Measurements from ENCODE around the gene PHLDA2.

DNA sequence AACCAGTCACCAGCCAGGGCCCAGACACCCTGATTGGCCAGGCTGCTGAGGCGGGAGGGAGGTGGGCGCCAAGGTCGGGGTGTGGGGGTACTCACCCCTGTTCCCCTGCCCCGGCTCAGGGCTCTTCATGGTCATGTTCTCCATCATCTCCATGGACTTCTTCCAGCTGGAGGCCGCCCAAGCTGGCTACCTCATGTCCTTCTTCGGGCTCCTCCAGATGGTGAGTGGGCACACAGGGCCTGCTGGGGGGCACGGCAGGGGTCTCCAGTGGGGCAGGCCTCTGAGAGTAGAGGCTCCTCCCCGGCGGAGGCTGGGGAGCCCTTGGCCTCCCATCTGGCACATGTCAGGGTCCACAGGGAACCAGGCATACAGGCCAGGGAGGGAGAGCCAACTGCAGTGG lies 10.0 kb downstream of the PHLDA2 start:
- no peak for TF ChIP-seq POLR2A (IDR thresholded peaks at IDR 0.05; ENCODE audit: low read depth, low read length)
- no peak for TF ChIP-seq POLR2AphosphoS5 (IDR thresholded peaks at IDR 0.05; ENCODE audit: low read depth, low read length)

Measured in GM12891 (cell line).